Panc1 (cell line): Measurements from ENCODE around the gene TMEM19. TPM values are rescaled to one million over a fixed set of nuclear protein-coding genes. Genes with fewer than 3 reads are reported as not detected.

ENCODE experiments used
- ATAC-seq: fragments of 200-7000 bp; cut with Tn5 transposase; 2 replicates; pipeline ENCODE4 v1.9.1; 2020; ENCODE audit warnings: mild to moderate bottlenecking, moderate library complexity
- BruUV-seq: library from RNA; stranded (reverse); fragments of 400-500 nt; replicated peaks from 2 replicates; lab custom pipeline; 2021; lab: Mats Ljungman, UMichigan
- CTCF ChIA-PET: fragments of 300-600 bp; sonication (Branson Sonifier 250); formaldehyde crosslinking; loops from one replicate; lab custom pipeline; 2022; ENCODE audit warnings: antibody characterized with exemption; lab: Charles Lee
- POLR2A ChIA-PET: fragments of 300-600 bp; sonication (Branson Sonifier 250); formaldehyde crosslinking; loops from one replicate; lab custom pipeline; 2022; ENCODE audit warnings: antibody characterized with exemption; lab: Charles Lee
- DNase-seq: peaks from one replicate; pipeline ENCODE4 v3.0.0-alpha.2; 2010; ENCODE audit warnings: low read depth, low spot score
- H3K27ac ChIP-seq: 2 replicates; pipeline ENCODE4 v1.5.1; 2011; ENCODE audit warnings: mild to moderate bottlenecking, low read length, inconsistent platforms
- H3K27me3 ChIP-seq: fragments of 200-500 bp; sonication (Bioruptor generic); 2 replicates; pipeline ENCODE4 v1.6.0; 2014; ENCODE audit warnings: low read length, inconsistent platforms; ENCODE audit not compliant: control insufficient read depth, insufficient read depth
- H3K36me3 ChIP-seq: fragments of 200-500 bp; sonication (Bioruptor generic); 2 replicates; pipeline ENCODE4 v1.5.1; 2014; ENCODE audit warnings: inconsistent platforms, mild to moderate bottlenecking, low read length, moderate library complexity; ENCODE audit not compliant: control insufficient read depth, insufficient read depth
- H3K4me1 ChIP-seq: 2 replicates; pipeline ENCODE4 v1.5.1; 2011; ENCODE audit warnings: inconsistent platforms, mild to moderate bottlenecking, low read length, moderate library complexity; ENCODE audit not compliant: control insufficient read depth, insufficient read depth
- H3K4me3 ChIP-seq, 2 experiments: 2 replicates each; pipeline ENCODE4 v1.5.1; 2011 to 2012; ENCODE audit warnings: low read depth in 2 of 2, low read length in 2 of 2, mild to moderate bottlenecking in 2 of 2, inconsistent platforms in 1 of 2, moderate library complexity in 1 of 2
- H3K9me3 ChIP-seq: fragments of 200-500 bp; sonication (Bioruptor generic); 2 replicates; pipeline ENCODE4 v1.5.1; 2014; ENCODE audit warnings: low read depth, mild to moderate bottlenecking, inconsistent platforms, low read length, moderate library complexity; ENCODE audit not compliant: control insufficient read depth, insufficient read depth
- CTCF ChIP-seq: fragments of 450-650 bp; IDR thresholded peaks from 2 replicates; pipeline ENCODE4 v1.5.1; 2017; ENCODE audit warnings: mild to moderate bottlenecking
- POLR2AphosphoS5 ChIP-seq: IDR thresholded peaks from 2 replicates; pipeline ENCODE4 v1.6.1; 2012; ENCODE audit warnings: mild to moderate bottlenecking, low read depth, low read length, moderate library complexity
- SIN3A ChIP-seq: IDR thresholded peaks from 2 replicates; pipeline ENCODE4 v1.6.1; 2012; ENCODE audit warnings: low read depth, mild to moderate bottlenecking, low read length, moderate library complexity, borderline replicate concordance; ENCODE audit not compliant: insufficient read depth
- TCF7L2 ChIP-seq: IDR thresholded peaks from 2 replicates; pipeline ENCODE4 v1.6.1; 2011; ENCODE audit warnings: mild to moderate bottlenecking, low read depth, low read length, inconsistent platforms
- in situ Hi-C: cut with HindIII; loops from 2 replicates; pipeline ENCODE4 v1.10.0; 2016; ENCODE audit warnings: low sequenced_read_pairs, low pct_unique_long_range_greater_than_20kb
- intact Hi-C: fragments of 100-400 bp; cut with micrococcal nuclease; formaldehyde crosslinking; loops from one replicate; pipeline ENCODE4 v1.10.0; 2022; ENCODE audit not compliant: unreplicated experiment
- total RNA-seq: library from RNA; stranded (reverse); gene quantifications from one replicate; pipeline ENCODE4 v1.2.1, GENCODE V29; 2021; ENCODE audit not compliant: unreplicated experiment
- TF ChIP-seq, protein P1 (sequence below), 2 experiments: IDR thresholded peaks; 2 replicates each; pipeline ENCODE4 v1.6.1; 2011 to 2012; ENCODE audit warnings: low read depth in 2 of 2, control low read depth in 1 of 2, low read length in 1 of 2, mild to moderate bottlenecking in 1 of 2, moderate library complexity in 1 of 2; ENCODE audit not compliant: insufficient read depth in 1 of 2

The TMEM19 gene
- total RNA-seq, 1 experiment from 2014 or later, result 72.8 TPM

GRCh38 chr12:71664411-71665089, 21.3 kb upstream of the TMEM19 start:
- H3K36me3 ChIP-seq, result peaks cover 13% of the 10 kb centered on the region
- ChIA-PET CTCF (interaction anchor here (2.4 kb wide), 1 partner anchor 82 kb away, joined by 12 read pairs; no protein-coding TSS in a partner anchor), POLR2A (interaction anchor here (2.6 kb wide), 1 partner anchor 22 kb away, joined by 16 read pairs; the partner anchor contains the start of gene TMEM19)
- ATAC-seq, result peak; percentile 16; the same call in 1 of the 2 replicates
- H3K4me3 ChIP-seq, result peak overlapping the region; percentile 97 to 98
- H3K27ac ChIP-seq, result peak overlapping the region; percentile 99
- no peak for TF ChIP-seq POLR2AphosphoS5
- TF ChIP-seq, protein P1, sequence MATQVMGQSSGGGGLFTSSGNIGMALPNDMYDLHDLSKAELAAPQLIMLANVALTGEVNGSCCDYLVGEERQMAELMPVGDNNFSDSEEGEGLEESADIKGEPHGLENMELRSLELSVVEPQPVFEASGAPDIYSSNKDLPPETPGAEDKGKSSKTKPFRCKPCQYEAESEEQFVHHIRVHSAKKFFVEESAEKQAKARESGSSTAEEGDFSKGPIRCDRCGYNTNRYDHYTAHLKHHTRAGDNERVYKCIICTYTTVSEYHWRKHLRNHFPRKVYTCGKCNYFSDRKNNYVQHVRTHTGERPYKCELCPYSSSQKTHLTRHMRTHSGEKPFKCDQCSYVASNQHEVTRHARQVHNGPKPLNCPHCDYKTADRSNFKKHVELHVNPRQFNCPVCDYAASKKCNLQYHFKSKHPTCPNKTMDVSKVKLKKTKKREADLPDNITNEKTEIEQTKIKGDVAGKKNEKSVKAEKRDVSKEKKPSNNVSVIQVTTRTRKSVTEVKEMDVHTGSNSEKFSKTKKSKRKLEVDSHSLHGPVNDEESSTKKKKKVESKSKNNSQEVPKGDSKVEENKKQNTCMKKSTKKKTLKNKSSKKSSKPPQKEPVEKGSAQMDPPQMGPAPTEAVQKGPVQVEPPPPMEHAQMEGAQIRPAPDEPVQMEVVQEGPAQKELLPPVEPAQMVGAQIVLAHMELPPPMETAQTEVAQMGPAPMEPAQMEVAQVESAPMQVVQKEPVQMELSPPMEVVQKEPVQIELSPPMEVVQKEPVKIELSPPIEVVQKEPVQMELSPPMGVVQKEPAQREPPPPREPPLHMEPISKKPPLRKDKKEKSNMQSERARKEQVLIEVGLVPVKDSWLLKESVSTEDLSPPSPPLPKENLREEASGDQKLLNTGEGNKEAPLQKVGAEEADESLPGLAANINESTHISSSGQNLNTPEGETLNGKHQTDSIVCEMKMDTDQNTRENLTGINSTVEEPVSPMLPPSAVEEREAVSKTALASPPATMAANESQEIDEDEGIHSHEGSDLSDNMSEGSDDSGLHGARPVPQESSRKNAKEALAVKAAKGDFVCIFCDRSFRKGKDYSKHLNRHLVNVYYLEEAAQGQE (IDR thresholded peaks at IDR 0.05; ENCODE audit: insufficient read depth in 1 of 2, low read depth in 2 of 2, low read length in 1 of 2), result 0 out of 4 replicates have a peak, but pooled peaks of 1 of the 2 experiments have one; percentile 41
- TF ChIP-seq SIN3A, result 0 out of 2 replicates have a peak, but pooled peaks have one; percentile 10
- no peak for TF ChIP-seq TCF7L2
- no peak for DNase-seq
- H3K9me3 ChIP-seq, result no peaks in the 10 kb centered on the region
- in situ Hi-C loops (no loop called here), intact Hi-C loops (no loop called here)
- H3K4me1 ChIP-seq, result peaks cover 15% of the 10 kb centered on the region; the same call in 1 of the 2 replicates
- no peaks in the 10 kb centered on the region for H3K27me3 ChIP-seq
- TSS peak; percentile 91 for BruUV-seq

GRCh38 chr12:71665090-71665463, 20.8 kb upstream of the TMEM19 start:
- ATAC-seq (no peak), DNase-seq (no peak)
- TF ChIP-seq CTCF, result no peak
- no peak for TF ChIP-seq SIN3A
- intact Hi-C loops, result no loop called here
- H3K4me1 ChIP-seq, result peaks cover 15% of the 10 kb centered on the region; the same call in 1 of the 2 replicates
- peak overlapping the region; percentile 99 for H3K27ac ChIP-seq
- peak overlapping the region; percentile 97 to 98 for H3K4me3 ChIP-seq
- H3K27me3 ChIP-seq, result no peaks in the 10 kb centered on the region
- CTCF ChIA-PET, result no interaction called here
- POLR2A ChIA-PET, result interaction anchor here (2.6 kb wide), 1 partner anchor 21 kb away, joined by 16 read pairs; the partner anchor contains the start of gene TMEM19
- BruUV-seq, result no TSS peak
- peaks cover 8% of the 10 kb centered on the region for H3K36me3 ChIP-seq
- in situ Hi-C loops, result no loop called here
- no peaks in the 10 kb centered on the region for H3K9me3 ChIP-seq

DNA sequence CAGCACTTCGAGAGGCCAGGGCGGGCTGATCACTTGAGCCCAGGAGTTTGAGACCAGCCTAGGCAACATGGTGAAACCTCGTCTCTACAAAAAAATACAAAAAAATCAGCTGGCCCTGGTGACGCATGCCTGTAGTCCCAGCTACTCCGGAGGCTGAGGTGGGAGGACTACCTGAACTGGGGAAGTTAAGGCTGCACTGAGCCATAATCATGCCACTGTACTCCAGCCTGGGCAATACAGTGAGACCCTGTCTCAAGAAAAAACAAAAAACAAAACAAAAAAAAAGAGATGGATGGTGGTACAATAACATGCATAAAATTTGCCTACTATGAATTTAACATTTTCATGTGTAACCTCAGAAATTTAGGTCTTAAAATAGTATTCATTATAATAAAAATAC, 19.6 kb upstream of the TMEM19 start:
- no TSS peak for BruUV-seq
- POLR2A ChIA-PET, result no interaction called here
- TF ChIP-seq TCF7L2 (no peak), CTCF (no peak), SIN3A (no peak), POLR2AphosphoS5 (no peak)
- TF ChIP-seq, protein P1 (IDR thresholded peaks at IDR 0.05; ENCODE audit: insufficient read depth in 1 of 2, low read depth in 2 of 2, low read length in 1 of 2), result no peak
- CTCF ChIA-PET, result no interaction called here
- no peak for DNase-seq
- Histone ChIP-seq H3K36me3 (peaks cover 5% of the 10 kb centered on the region; the same call in 1 of the 2 replicates), H3K27me3 (no peaks in the 10 kb centered on the region), H3K9me3 (no peaks in the 10 kb centered on the region), H3K4me1 (peaks cover 8% of the 10 kb centered on the region; the same call in 1 of the 2 replicates), H3K27ac (no peak overlapping the region), H3K4me3 (no peak overlapping the region)
- intact Hi-C loops (no loop called here), in situ Hi-C loops (no loop called here)
- no peak for ATAC-seq
